ENCODE measurements around the gene TOM1L2. TPM values are rescaled to one million over a fixed set of nuclear protein-coding genes. Genes with fewer than 3 reads are reported as not detected.
A peak's percentile ranks its signal among the peaks of the same experiment; 100 is the strongest.

Gene TOM1L2
- total RNA-seq, 1 experiment from 2014 or later = 24.1 TPM

DNA sequence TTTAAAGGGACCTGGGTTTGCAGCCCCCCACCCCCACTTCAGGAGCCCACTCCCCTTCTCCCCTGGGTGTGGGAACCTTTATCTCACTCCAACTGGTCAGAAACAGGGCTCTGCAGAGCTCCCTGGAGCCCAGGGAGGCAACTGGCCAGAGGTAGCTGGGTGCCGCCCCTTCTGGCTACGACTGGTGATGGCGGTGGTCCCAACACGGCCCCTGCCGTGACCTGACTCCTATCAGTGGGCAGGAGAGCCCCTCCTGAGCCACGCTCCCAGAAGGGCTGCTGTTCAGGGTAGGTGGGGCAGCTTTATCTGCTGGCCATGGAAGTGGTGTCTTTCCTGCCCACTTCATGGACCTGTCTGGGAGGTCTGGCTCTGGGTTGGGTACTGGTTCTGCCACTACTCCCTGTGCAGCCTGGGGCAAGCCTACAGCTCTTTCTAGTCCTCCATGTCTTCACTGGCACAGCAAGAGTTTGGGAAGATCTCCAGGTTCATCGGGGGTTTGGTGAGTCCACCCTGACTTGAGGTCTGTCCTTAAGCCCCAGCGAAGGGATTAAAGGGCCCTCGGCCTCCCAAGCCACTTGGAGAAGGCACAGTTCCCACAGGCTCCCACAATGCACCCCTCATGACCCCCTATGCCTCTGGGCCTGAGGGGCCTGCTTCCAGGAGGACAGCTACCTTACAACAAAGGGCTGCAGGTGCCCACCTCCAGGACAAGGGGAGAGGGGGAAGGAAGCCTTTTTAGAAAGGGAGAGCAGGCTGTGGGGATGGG is 129.9 kb downstream of the TOM1L2 start:
- DNase-seq (ENCODE audit: low read depth, low spot score) = no peak
- Histone ChIP-seq H3K4me2 (ENCODE audit: low read length) (no peak overlapping the region), H3K79me2 (ENCODE audit: insufficient read depth, low read length) (peaks cover 6% of the 10 kb centered on the region; the same call in 1 of the 2 replicates), H3K27me3 (ENCODE audit: insufficient read depth, low read length) (no peaks in the 10 kb centered on the region), H3K9me3 (ENCODE audit: control insufficient read depth in 1 of 2, insufficient read depth in 1 of 2, low read depth in 1 of 2, low read length in 2 of 2) (no peaks in the 10 kb centered on the region), H3K9ac (ENCODE audit: low read length) (no peak overlapping the region), H3K27ac (ENCODE audit: low read depth, low read length) (peak overlapping the region; percentile 98; the same call in 1 of the 2 replicates), H4K20me1 (ENCODE audit: insufficient read depth) (no peaks in the 10 kb centered on the region), H3K4me1 (ENCODE audit: control insufficient read depth in 1 of 2, insufficient read depth in 2 of 2, low read length in 2 of 2) (peaks cover 49 to 58% of the 10 kb centered on the region in 2 experiments), H3K9me2 (ENCODE audit: insufficient read depth) (no peaks in the 10 kb centered on the region), H2AFZ (ENCODE audit: low read depth, low read length, poor library complexity, severe bottlenecking) (no peak overlapping the region), H3K36me3 (ENCODE audit: control insufficient read depth in 1 of 2, insufficient read depth in 2 of 2, low read length in 2 of 2) (no peaks in the 10 kb centered on the region), H3K4me3 (replicated peaks in 1 of 2; ENCODE audit: low read depth in 1 of 2, low read length in 2 of 2) (no peak overlapping the region)
- intact Hi-C loops (cut with micrococcal nuclease) = no loop called here
- CTCF ChIA-PET = no interaction called here
- no peak for ATAC-seq
- POLR2A ChIA-PET = no interaction called here
- RAD21 ChIA-PET (ENCODE audit: low non-redundant PET in 1 of 2, low total read pairs in 2 of 2, uncharacterized antibody in 2 of 2, unreplicated experiment in 2 of 2) = no interaction called here
- no TSS peak for BruUV-seq (replicated peaks)
- TF ChIP-seq SRF (IDR thresholded peaks at IDR 0.05; ENCODE audit: low read depth) (no peak), ZNF274 (IDR thresholded peaks at IDR 0.05; ENCODE audit: low read depth, low read length) (no peak), POLR2AphosphoS5 (IDR thresholded peaks at IDR 0.05; ENCODE audit: low read depth, low read length) (no peak)

DNA sequence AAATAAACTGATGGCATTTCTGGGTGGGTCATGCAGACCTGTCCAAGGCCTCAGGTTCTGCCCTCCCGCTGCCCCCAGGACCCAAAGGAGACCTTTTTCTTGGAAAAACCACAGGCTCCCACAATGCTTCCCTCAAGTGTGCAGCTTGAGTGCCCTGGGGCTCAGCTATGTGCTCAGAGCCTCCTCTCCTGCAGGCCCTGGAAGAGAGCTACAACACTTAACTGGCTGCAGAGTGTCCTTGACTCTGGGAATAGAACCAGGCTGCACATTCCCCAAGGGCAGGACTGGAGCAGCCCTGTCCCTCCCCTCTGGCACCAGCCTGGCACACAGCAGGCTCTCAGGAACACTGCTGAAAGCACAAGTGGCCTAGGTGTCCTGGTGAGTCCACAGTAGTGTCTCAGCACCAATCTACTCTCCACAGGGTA is 130.6 kb downstream of the TOM1L2 start:
- Histone ChIP-seq H3K36me3 (ENCODE audit: control insufficient read depth in 1 of 2, insufficient read depth in 2 of 2, low read length in 2 of 2) (no peaks in the 10 kb centered on the region), H3K79me2 (ENCODE audit: insufficient read depth, low read length) (peaks cover 13% of the 10 kb centered on the region; the same call in 1 of the 2 replicates), H3K9me2 (ENCODE audit: insufficient read depth) (no peaks in the 10 kb centered on the region), H3K4me1 (ENCODE audit: control insufficient read depth in 1 of 2, insufficient read depth in 2 of 2, low read length in 2 of 2) (peaks cover 48 to 59% of the 10 kb centered on the region in 2 experiments), H3K9me3 (ENCODE audit: control insufficient read depth in 1 of 2, insufficient read depth in 1 of 2, low read depth in 1 of 2, low read length in 2 of 2) (no peaks in the 10 kb centered on the region), H3K27ac (ENCODE audit: low read depth, low read length) (peak overlapping the region; percentile 98), H4K20me1 (ENCODE audit: insufficient read depth) (no peaks in the 10 kb centered on the region), H3K4me2 (ENCODE audit: low read length) (peak overlapping the region; percentile 88; the same call in 1 of the 2 replicates), H3K27me3 (ENCODE audit: insufficient read depth, low read length) (no peaks in the 10 kb centered on the region), H3K9ac (ENCODE audit: low read length) (peak overlapping the region; percentile 99; the same call in 1 of the 2 replicates), H3K4me3 (replicated peaks in 1 of 2; ENCODE audit: low read depth in 1 of 2, low read length in 2 of 2) (no peak overlapping the region), H2AFZ (ENCODE audit: low read depth, low read length, poor library complexity, severe bottlenecking) (no peak overlapping the region)
- DNase-seq (ENCODE audit: low read depth, low spot score) = no peak
- ChIA-PET RAD21 (ENCODE audit: low non-redundant PET in 1 of 2, low total read pairs in 2 of 2, uncharacterized antibody in 2 of 2, unreplicated experiment in 2 of 2) (no interaction called here), POLR2A (interaction anchor here (1.1 to 1.9 kb wide), 2 partner anchors 8 to 24 kb away, joined by 3 to 11 read pairs; no protein-coding TSS in a partner anchor), CTCF (no interaction called here)
- no peak for ATAC-seq
- no TSS peak for BruUV-seq (replicated peaks)
- TF ChIP-seq ELF1 (IDR thresholded peaks at IDR 0.05; ENCODE audit: borderline replicate concordance, low read depth) (no peak), CEBPB (IDR thresholded peaks at IDR 0.05; ENCODE audit: low read depth) (no peak), ZFX (IDR thresholded peaks at IDR 0.05) (no peak), SRF (IDR thresholded peaks at IDR 0.05; ENCODE audit: low read depth) (no peak), TCF7L2 (IDR thresholded peaks at IDR 0.05; ENCODE audit: borderline replicate concordance, extremely low read depth, insufficient read depth, insufficient read length) (no peak), POLR2AphosphoS5 (IDR thresholded peaks at IDR 0.05; ENCODE audit: low read depth, low read length) (no peak), ZNF274 (IDR thresholded peaks at IDR 0.05; ENCODE audit: low read depth, low read length) (no peak), EZH2phosphoT487 (IDR thresholded peaks at IDR 0.05; ENCODE audit: borderline replicate concordance) (no peak), SIN3A (IDR thresholded peaks at IDR 0.05; ENCODE audit: low read depth) (no peak)
- TF ChIP-seq, protein P1, sequence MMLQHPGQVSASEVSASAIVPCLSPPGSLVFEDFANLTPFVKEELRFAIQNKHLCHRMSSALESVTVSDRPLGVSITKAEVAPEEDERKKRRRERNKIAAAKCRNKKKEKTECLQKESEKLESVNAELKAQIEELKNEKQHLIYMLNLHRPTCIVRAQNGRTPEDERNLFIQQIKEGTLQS (IDR thresholded peaks at IDR 0.05) = no peak
- TF ChIP-seq, protein P2, sequence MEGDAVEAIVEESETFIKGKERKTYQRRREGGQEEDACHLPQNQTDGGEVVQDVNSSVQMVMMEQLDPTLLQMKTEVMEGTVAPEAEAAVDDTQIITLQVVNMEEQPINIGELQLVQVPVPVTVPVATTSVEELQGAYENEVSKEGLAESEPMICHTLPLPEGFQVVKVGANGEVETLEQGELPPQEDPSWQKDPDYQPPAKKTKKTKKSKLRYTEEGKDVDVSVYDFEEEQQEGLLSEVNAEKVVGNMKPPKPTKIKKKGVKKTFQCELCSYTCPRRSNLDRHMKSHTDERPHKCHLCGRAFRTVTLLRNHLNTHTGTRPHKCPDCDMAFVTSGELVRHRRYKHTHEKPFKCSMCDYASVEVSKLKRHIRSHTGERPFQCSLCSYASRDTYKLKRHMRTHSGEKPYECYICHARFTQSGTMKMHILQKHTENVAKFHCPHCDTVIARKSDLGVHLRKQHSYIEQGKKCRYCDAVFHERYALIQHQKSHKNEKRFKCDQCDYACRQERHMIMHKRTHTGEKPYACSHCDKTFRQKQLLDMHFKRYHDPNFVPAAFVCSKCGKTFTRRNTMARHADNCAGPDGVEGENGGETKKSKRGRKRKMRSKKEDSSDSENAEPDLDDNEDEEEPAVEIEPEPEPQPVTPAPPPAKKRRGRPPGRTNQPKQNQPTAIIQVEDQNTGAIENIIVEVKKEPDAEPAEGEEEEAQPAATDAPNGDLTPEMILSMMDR (IDR thresholded peaks at IDR 0.05 in 2 of 3, conservative IDR thresholded peaks at IDR 0.05 in 1 of 3; ENCODE audit: borderline replicate concordance in 1 of 3, insufficient read depth in 1 of 3, low read depth in 2 of 3, low read length in 2 of 3) = no peak
- TF ChIP-seq, protein P3, sequence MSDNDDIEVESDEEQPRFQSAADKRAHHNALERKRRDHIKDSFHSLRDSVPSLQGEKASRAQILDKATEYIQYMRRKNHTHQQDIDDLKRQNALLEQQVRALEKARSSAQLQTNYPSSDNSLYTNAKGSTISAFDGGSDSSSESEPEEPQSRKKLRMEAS (IDR thresholded peaks at IDR 0.05) = no peak
- intact Hi-C loops (cut with micrococcal nuclease) = no loop called here
